Erythroblast (primary cell): ENCODE data around the gene TEX11.

Experiments used
- GATA1 ChIP-seq: IDR thresholded peaks from 2 replicates; pipeline ENCODE4 v1.6.1; 2011; ENCODE audit warnings: low read depth, mild to moderate bottlenecking, control low read depth, low read length, moderate library complexity
- POLR2A ChIP-seq: IDR thresholded peaks from 2 replicates; pipeline ENCODE4 v1.6.1; 2011; ENCODE audit warnings: mild to moderate bottlenecking, low read length

- TF ChIP-seq POLR2A = no peak
- no peak for TF ChIP-seq GATA1
These were observed 56.2 kb downstream of the TEX11 start for GRCh38 chrX:70852294-70852693.
